CD1c-positive myeloid dendritic cell (primary cell): ENCODE results near the gene HOXD9.

Experiments
- DNase-seq: peaks from one replicate; pipeline ENCODE4 v3.0.0-alpha.2; 2016; ENCODE audit errors: extremely low spot score

HOXD9 gene

GRCh38 chr2:176124110-176124946, 1.8 kb downstream of the HOXD9 start:
- DNase-seq, result no peak

- DNase-seq, result no peak
Measured at GRCh38 chr2:176124947-176125771, 2.6 kb downstream of the HOXD9 start.

GRCh38 chr2:176125772-176126054, 3.2 kb downstream of the HOXD9 start:
- DNase-seq, result no peak

DNA sequence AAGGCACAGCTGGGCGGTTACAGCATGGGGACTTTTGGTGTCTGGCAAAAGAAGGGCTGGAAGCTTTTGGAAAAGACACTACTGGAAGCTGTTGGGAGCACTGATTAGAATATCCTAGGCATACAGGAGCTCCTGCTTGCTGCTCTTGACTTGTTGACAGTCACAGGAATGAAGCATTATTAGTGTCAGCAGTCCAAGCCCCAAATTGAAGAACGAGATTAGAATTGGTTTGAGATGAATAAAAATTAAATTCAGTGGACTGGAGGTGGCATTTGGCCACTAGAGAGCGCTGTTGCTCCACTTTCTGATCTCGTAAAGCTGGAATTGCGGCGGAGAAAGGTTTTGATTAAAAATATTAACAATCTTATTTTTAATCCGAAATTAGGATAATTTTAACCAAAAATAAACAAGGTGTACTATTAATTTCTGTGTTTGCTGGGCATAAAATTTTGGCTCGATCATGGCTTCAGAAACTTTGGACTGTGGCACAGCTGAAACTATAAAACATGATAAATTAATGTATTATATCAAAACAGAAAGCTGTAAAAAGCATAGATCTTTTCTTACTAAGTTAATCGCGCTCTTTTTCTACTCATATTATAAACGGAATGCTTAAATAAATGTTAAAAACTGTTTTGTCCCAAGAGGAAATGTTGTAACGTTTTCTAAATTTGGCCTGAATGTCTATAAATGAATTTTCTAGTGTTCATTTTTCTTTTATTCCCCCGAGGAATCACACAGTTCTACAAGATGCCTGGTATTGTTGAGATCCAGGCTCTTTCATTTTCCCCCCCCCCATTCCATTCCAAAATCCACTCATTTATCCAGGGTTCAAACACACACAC, 4.6 kb downstream of the HOXD9 start:
- DNase-seq, result peak; percentile 78

GRCh38 chr2:176127774-176128072, 5.2 kb downstream of the HOXD9 start:
- no peak for DNase-seq

- no peak for DNase-seq
Measured at GRCh38 chr2:176128172-176128981, 5.9 kb downstream of the HOXD9 start.

DNA sequence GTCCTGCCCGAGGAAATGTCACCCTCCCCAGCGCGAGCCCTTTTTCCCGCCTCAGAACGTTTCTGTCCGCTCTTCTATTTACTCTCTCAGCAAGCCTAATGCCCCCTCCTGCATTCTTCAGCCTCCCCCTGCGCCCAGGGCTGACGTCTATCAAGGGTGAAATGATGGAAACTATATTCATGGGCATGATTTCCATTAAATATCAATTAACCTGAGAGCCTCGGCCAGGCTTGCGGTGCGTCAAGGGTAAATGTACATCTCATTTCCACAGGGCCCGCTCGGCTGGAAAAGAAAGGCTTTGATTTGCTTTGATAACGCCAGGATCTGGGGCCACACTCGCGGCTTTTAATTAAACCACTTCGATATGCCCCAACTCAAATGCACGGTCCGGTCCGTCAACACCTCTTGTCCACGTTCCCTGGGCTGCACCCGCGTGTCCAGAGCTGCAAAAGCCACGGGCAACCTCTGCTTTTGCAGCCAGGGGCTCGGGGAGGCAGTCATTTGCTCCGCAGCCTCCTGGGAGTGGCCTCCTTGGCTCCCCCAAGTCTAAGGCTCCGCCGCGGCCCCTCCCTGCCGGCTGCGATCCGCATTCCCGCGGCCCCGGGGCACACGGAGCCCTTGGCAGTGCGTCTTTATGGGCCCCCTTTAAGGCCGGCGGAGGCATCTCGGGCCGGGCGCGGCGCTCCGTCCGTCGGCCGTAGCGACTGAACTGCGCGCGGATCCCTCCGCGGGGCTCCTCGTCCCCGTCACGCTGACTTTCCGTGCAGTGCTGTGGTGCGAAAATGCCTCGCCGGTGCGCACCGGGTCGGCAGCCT, 6.7 kb downstream of the HOXD9 start, which contains the start of gene HOXD8:
TSS of gene HOXD8 (plus strand) at position 724 of the 815 bp plus-strand sequence. CDS start 662 bp downstream, outside the sequence.
- DNase-seq, result no peak

DNA sequence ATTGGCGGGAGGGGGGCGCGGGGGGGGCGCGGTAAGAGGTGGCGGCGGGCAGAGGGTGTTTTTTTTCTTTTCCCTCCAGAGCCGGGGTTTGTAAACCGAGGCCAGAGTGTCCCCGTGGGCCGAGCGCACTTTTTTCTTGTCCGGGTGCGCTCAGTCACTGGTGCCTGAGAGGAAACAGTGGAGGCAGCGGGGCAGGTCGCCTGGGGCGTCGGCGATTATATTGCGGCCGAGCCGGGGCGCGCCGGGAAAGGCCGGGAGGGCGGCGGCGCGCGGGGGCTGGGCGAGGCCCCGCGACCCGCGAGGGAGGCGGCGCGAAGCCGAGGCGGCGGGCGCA, 7.3 kb downstream of the HOXD9 start:
- no peak for DNase-seq

DNA sequence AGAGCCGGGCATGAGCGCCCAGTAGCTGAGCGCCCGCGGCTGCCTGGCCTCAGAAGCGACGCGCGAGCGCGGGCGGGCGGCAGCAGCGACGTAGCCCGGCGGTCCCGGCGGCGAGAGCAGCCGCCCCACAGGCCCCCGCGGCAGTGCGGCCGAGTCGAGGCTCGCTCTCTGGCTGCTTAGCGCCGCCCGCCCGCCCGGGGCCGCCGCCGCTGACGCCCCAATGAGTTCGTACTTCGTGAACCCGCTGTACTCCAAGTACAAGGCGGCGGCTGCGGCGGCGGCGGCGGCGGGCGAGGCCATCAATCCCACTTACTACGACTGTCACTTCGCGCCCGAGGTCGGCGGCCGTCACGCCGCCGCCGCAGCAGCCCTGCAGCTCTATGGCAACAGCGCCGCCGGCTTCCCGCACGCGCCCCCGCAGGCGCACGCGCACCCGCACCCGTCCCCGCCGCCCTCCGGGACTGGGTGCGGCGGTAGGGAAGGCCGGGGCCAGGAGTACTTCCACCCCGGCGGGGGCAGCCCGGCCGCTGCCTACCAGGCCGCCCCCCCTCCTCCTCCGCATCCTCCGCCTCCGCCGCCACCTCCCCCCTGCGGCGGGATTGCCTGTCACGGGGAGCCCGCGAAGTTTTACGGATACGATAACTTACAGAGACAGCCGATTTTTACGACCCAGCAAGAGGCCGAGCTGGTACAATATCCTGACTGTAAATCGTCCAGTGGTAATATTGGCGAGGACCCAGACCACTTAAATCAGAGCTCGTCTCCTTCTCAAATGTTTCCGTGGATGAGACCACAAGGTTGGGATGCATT, 7.8 kb downstream of the HOXD9 start:
- peak; percentile 26 for DNase-seq

- no peak for DNase-seq
Measured at GRCh38 chr2:176130957-176131847, 8.7 kb downstream of the HOXD9 start.

DNA sequence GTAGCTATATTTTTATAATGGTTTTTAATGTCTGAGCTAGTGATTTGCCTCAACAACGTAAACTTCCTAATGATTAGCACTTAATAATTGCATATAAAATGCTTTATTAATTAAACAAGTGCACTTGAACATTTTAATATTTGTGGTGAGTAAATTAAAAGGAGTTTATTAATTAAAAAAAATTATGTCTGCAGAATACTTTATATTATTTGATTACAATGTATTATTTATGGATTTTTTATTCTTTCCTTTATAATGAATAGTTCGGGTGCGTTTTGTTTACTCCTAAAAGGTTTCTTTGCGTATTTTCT, 9.3 kb downstream of the HOXD9 start:
- DNase-seq, result no peak

- peak; percentile 34 for DNase-seq
Measured at GRCh38 chr2:176132205-176133171, 10.0 kb downstream of the HOXD9 start.

GRCh38 chr2:176133389-176133788, 10.9 kb downstream of the HOXD9 start:
- no peak for DNase-seq

GRCh38 chr2:176134035-176134434, 11.5 kb downstream of the HOXD9 start:
- no peak for DNase-seq

GRCh38 chr2:176135035-176135440, 12.5 kb downstream of the HOXD9 start:
- no peak for DNase-seq

GRCh38 chr2:176136374-176137251, 14.1 kb downstream of the HOXD9 start:
- no peak for DNase-seq

DNA sequence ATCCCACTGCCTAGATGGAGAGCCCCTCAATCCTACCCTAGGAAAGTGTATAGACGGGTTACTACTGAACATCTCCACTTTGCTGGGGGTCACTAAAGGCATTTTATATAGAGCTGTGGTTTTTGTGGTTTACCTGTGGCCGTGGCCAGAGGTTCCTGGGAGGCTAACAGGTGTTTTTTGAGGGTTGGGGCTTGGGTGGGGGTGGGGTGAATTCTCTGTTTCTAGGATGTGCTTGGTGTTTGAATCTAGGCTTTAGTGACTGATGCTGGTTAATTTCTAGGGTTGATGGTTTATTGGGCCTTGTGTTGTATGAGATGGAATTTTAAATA, 14.7 kb downstream of the HOXD9 start:
- DNase-seq, result no peak
